Measurements from ENCODE around the gene HSD17B14. TPM values are rescaled to one million over a fixed set of nuclear protein-coding genes. Genes with fewer than 3 reads are reported as not detected.

HSD17B14 gene
- total and polyA plus RNA-seq, 9 of the 15 experiments (the other 6 are each of a cell fraction or from before 2014, with no cell fraction given), result 0.16 TPM; not detected in 8

GRCh38 chr19:48770266-48770665, 66.0 kb downstream of the HSD17B14 start:
- Histone ChIP-seq H2AFZ (ENCODE audit: low read depth, low read length) (no peak overlapping the region), H3K27ac (ENCODE audit: extremely low read depth, low read depth, low read length) (no peak overlapping the region), H3K9ac (ENCODE audit: insufficient read depth in 1 of 2, low read depth in 2 of 2, low read length in 2 of 2) (no peak overlapping the region), H3K4me3 (no peak overlapping the region), H3K9me1 (ENCODE audit: control insufficient read depth, insufficient read depth, low read length) (no peaks in the 10 kb centered on the region), H3K79me2 (ENCODE audit: control insufficient read depth, insufficient read depth, low read length) (no peaks in the 10 kb centered on the region), H3K4me1 (replicated peaks in 1 of 2; ENCODE audit: control insufficient read depth in 2 of 2, insufficient read depth in 2 of 2, low read length in 2 of 2) (peaks cover 5 to 25% of the 10 kb centered on the region in 2 experiments; a peak in 4 of 5 replicates), H3K36me3 (ENCODE audit: control insufficient read depth, insufficient read depth, low read length) (no peaks in the 10 kb centered on the region), H3K27me3 (ENCODE audit: control insufficient read depth in 2 of 2, insufficient read depth in 2 of 2, low read length in 2 of 2) (no peaks in the 10 kb centered on the region), H4K20me1 (replicated peaks; ENCODE audit: control insufficient read depth, insufficient read depth, low read length) (no peaks in the 10 kb centered on the region), H3K4me2 (ENCODE audit: insufficient read depth, low read length) (no peak overlapping the region), H3K9me3 (replicated peaks; ENCODE audit: control insufficient read depth, insufficient read depth, low read depth, low read length) (no peaks in the 10 kb centered on the region)
- 61% methylated on average over 5 of the region's 7 CpGs for WGBS (ENCODE audit: insufficient coverage, low coverage, missing lambda C conversion rate)
- no peak for FAIRE-seq
- no peak for ATAC-seq
- intact Hi-C loops (cut with micrococcal nuclease), result no loop called here
- ChIA-PET CTCF (ENCODE audit: low intra/inter-chr PET ratio) (no interaction called here), POLR2A (interaction anchor here (0.8 to 1.8 kb wide), 3 partner anchors 9 to 10 kb away, joined by 3 to 6 read pairs (median 3); no protein-coding TSS in a partner anchor)
- in situ Hi-C loops (cut with MboI), result no loop called here
- BruUV-seq (replicated peaks), result no TSS peak
- no peak for DNase-seq (ENCODE audit: extremely low read depth in 1 of 4, low spot score in 3 of 4)
- TF ChIP-seq ZNF431 (CRISPR knock-in tag; IDR thresholded peaks at IDR 0.05) (no peak), SOX6 (IDR thresholded peaks at IDR 0.05) (no peak), ZNF398 (CRISPR knock-in tag; IDR thresholded peaks at IDR 0.05) (no peak), ZNF75A (CRISPR knock-in tag; IDR thresholded peaks at IDR 0.05) (no peak), ZNF217 (CRISPR knock-in tag; IDR thresholded peaks at IDR 0.05) (no peak), CHD2 (IDR thresholded peaks at IDR 0.05; ENCODE audit: low read depth, low read length) (no peak), ZFX (CRISPR knock-in tag; IDR thresholded peaks at IDR 0.05) (no peak), PML (IDR thresholded peaks at IDR 0.05; ENCODE audit: low read length) (no peak), ILF3 (IDR thresholded peaks at IDR 0.05; ENCODE audit: borderline replicate concordance) (no peak), KAT7 (CRISPR knock-in tag; IDR thresholded peaks at IDR 0.05; ENCODE audit: borderline replicate concordance) (no peak), ZNF140 (CRISPR knock-in tag; IDR thresholded peaks at IDR 0.05) (no peak), HNRNPL (IDR thresholded peaks at IDR 0.05; ENCODE audit: low read depth, low read length) (no peak), NELFE (IDR thresholded peaks at IDR 0.05; ENCODE audit: insufficient read depth, insufficient read length) (no peak)
- TF ChIP-seq, protein P1, sequence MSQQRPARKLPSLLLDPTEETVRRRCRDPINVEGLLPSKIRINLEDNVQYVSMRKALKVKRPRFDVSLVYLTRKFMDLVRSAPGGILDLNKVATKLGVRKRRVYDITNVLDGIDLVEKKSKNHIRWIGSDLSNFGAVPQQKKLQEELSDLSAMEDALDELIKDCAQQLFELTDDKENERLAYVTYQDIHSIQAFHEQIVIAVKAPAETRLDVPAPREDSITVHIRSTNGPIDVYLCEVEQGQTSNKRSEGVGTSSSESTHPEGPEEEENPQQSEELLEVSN (IDR thresholded peaks at IDR 0.05; ENCODE audit: borderline replicate concordance in 1 of 2, extremely low read depth in 1 of 2, insufficient read depth in 1 of 2, insufficient read length in 1 of 2, low read depth in 1 of 2, low read length in 1 of 2, poor library complexity in 1 of 2, severe bottlenecking in 1 of 2), result no peak
- TF ChIP-seq, protein P2, sequence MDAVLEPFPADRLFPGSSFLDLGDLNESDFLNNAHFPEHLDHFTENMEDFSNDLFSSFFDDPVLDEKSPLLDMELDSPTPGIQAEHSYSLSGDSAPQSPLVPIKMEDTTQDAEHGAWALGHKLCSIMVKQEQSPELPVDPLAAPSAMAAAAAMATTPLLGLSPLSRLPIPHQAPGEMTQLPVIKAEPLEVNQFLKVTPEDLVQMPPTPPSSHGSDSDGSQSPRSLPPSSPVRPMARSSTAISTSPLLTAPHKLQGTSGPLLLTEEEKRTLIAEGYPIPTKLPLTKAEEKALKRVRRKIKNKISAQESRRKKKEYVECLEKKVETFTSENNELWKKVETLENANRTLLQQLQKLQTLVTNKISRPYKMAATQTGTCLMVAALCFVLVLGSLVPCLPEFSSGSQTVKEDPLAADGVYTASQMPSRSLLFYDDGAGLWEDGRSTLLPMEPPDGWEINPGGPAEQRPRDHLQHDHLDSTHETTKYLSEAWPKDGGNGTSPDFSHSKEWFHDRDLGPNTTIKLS (IDR thresholded peaks at IDR 0.05; ENCODE audit: borderline replicate concordance, low read depth), result no peak

Measured in K562 (cell line).